WTC11 (cell line): Measurements from ENCODE around the gene IDH3B. TPM values are rescaled to one million over a fixed set of nuclear protein-coding genes. Genes with fewer than 3 reads are reported as not detected.

Experiments
- ATAC-seq: fragments of 200-7000 bp; cut with Tn5 transposase; 2 replicates; pipeline ENCODE4 v1.10.0; 2021; ENCODE audit warnings: mild to moderate bottlenecking, moderate library complexity
- CTCF ChIA-PET: fragments of 300-600 bp; sonication (Branson Sonifier 250); formaldehyde crosslinking; loops from one replicate; lab custom pipeline; 2021; ENCODE audit warnings: antibody characterized with exemption; lab: Charles Lee
- POLR2A ChIA-PET: fragments of 350-600 bp; sonication (Branson Sonifier 250); formaldehyde crosslinking; loops from one replicate; lab custom pipeline; 2021; ENCODE audit warnings: antibody characterized with exemption; lab: Charles Lee
- DNase-seq: peaks from one replicate; pipeline ENCODE4 v3.0.0; 2021; ENCODE audit warnings: low spot score
- H3K27ac Mint-ChIP-seq: 2 replicates; pipeline ENCODE4 v1.8.0; 2021; ENCODE audit warnings: mixed read lengths
- H3K27me3 Mint-ChIP-seq: 2 replicates; pipeline ENCODE4 v1.8.0; 2021; ENCODE audit warnings: low read depth, mild to moderate bottlenecking, moderate library complexity, mixed read lengths
- H3K36me3 Mint-ChIP-seq: 2 replicates; pipeline ENCODE4 v1.8.0; 2021; ENCODE audit warnings: mixed read lengths
- H3K4me1 Mint-ChIP-seq: 2 replicates; pipeline ENCODE4 v1.8.0; 2022; ENCODE audit warnings: mixed read lengths
- H3K4me3 Mint-ChIP-seq: 2 replicates; pipeline ENCODE4 v1.8.0; 2021; ENCODE audit warnings: mild to moderate bottlenecking, moderate library complexity, mixed read lengths
- H3K9me3 Mint-ChIP-seq: 2 replicates; pipeline ENCODE4 v1.8.0; 2021; ENCODE audit warnings: mixed read lengths
- ATF2 ChIP-seq: sonication (generic); formaldehyde crosslinking; IDR thresholded peaks from 2 replicates; pipeline ENCODE4 v1.8.1; 2022; ENCODE audit warnings: low read depth, missing genetic modification reagents, borderline replicate concordance
- ATF3 ChIP-seq: sonication (generic); formaldehyde crosslinking; conservative IDR thresholded peaks from 2 replicates; pipeline ENCODE4 v1.8.1; 2022; ENCODE audit warnings: mild to moderate bottlenecking, missing genetic modification reagents
- CREB1 ChIP-seq: sonication (generic); formaldehyde crosslinking; IDR thresholded peaks from 2 replicates; pipeline ENCODE4 v1.8.0; 2023; ENCODE audit warnings: mild to moderate bottlenecking, missing genetic modification reagents
- ELF4 ChIP-seq: sonication (generic); formaldehyde crosslinking; IDR thresholded peaks from 2 replicates; pipeline ENCODE4 v1.8.1; 2022; ENCODE audit warnings: low read depth, mild to moderate bottlenecking, moderate library complexity, missing genetic modification reagents
- ETV6 ChIP-seq: sonication (generic); formaldehyde crosslinking; IDR thresholded peaks from 2 replicates; pipeline ENCODE4 v1.8.1; 2022; ENCODE audit warnings: mild to moderate bottlenecking, missing genetic modification reagents
- KAT7 ChIP-seq: sonication (generic); formaldehyde crosslinking; IDR thresholded peaks from 2 replicates; pipeline ENCODE4 v1.8.1; 2023; ENCODE audit warnings: missing genetic modification reagents, mild to moderate bottlenecking, borderline replicate concordance
- MLX ChIP-seq: sonication (generic); formaldehyde crosslinking; IDR thresholded peaks from 2 replicates; pipeline ENCODE4 v1.8.1; 2023; ENCODE audit warnings: mild to moderate bottlenecking, missing genetic modification reagents, moderate library complexity
- MXD4 ChIP-seq: fragments of 250-450 bp; sonication (Bioruptor Pico); IDR thresholded peaks from 2 replicates; pipeline ENCODE4 v1.8.0; 2021; ENCODE audit warnings: mild to moderate bottlenecking, moderate library complexity, borderline replicate concordance
- NR2C2 ChIP-seq: sonication (generic); formaldehyde crosslinking; IDR thresholded peaks from 2 replicates; pipeline ENCODE4 v1.8.0; 2022; ENCODE audit warnings: mild to moderate bottlenecking, missing genetic modification reagents
- OVOL2 ChIP-seq: fragments of 250-450 bp; sonication (Bioruptor Pico); IDR thresholded peaks from 2 replicates; pipeline ENCODE4 v1.9.0; 2021; ENCODE audit warnings: mild to moderate bottlenecking, borderline replicate concordance
- PRRX2 ChIP-seq: fragments of 250-450 bp; sonication (Bioruptor Pico); IDR thresholded peaks from 2 replicates; pipeline ENCODE4 v1.8.0; 2021; ENCODE audit warnings: mild to moderate bottlenecking
- SMAD4 ChIP-seq: sonication (generic); formaldehyde crosslinking; IDR thresholded peaks from 2 replicates; pipeline ENCODE4 v1.8.0; 2022; ENCODE audit warnings: mild to moderate bottlenecking, missing genetic modification reagents
- TEAD1 ChIP-seq: sonication (generic); formaldehyde crosslinking; IDR thresholded peaks from 2 replicates; pipeline ENCODE4 v1.8.0; 2022; ENCODE audit warnings: mild to moderate bottlenecking, missing genetic modification reagents
- TEAD4 ChIP-seq: sonication (generic); formaldehyde crosslinking; IDR thresholded peaks from 2 replicates; pipeline ENCODE4 v1.8.0; 2022; ENCODE audit warnings: mild to moderate bottlenecking, missing genetic modification reagents
- TP53 ChIP-seq: sonication (generic); formaldehyde crosslinking; IDR thresholded peaks from 2 replicates; pipeline ENCODE4 v1.8.1; 2023; ENCODE audit warnings: mild to moderate bottlenecking, missing genetic modification reagents
- ZMAT4 ChIP-seq: fragments of 250-450 bp; sonication (Bioruptor Pico); IDR thresholded peaks from 2 replicates; pipeline ENCODE4 v1.9.0; 2021; ENCODE audit warnings: mild to moderate bottlenecking
- ZNF121 ChIP-seq: sonication (generic); formaldehyde crosslinking; IDR thresholded peaks from 2 replicates; pipeline ENCODE4 v1.8.0; 2023; ENCODE audit warnings: missing genetic modification reagents
- ZNF281 ChIP-seq: sonication (generic); formaldehyde crosslinking; IDR thresholded peaks from 2 replicates; pipeline ENCODE4 v1.8.0; 2023; ENCODE audit warnings: mild to moderate bottlenecking, missing genetic modification reagents
- ZNF532 ChIP-seq: fragments of 250-450 bp; sonication (Bioruptor Pico); IDR thresholded peaks from 2 replicates; pipeline ENCODE4 v1.9.0; 2021; ENCODE audit warnings: mild to moderate bottlenecking, borderline replicate concordance
- total RNA-seq: library from RNA; stranded (reverse); gene quantifications from 3 replicates; pipeline ENCODE4 v1.2.3, GENCODE V29; 2021

The IDH3B gene
- total RNA-seq, 1 experiment from 2014 or later = 136 TPM

- TF ChIP-seq MLX (CRISPR knock-in tag) = no peak
- no peak for TF ChIP-seq ATF3 (CRISPR knock-in tag)
- TF ChIP-seq TEAD4 (CRISPR knock-in tag) = no peak
- TF ChIP-seq OVOL2 = no peak
These were observed 12.0 kb downstream of the IDH3B start, which contains the start of gene NOP56 (continued) for GRCh38 chr20:2651772-2652723.

GRCh38 chr20:2643708-2644107 is 20.3 kb downstream of the IDH3B start:
- H3K9me3 Mint-ChIP-seq = no peaks in the 10 kb centered on the region
- ATAC-seq (no peak), DNase-seq (no peak)
- 0 out of 2 replicates have a peak, but pooled peaks cover 2% of the 10 kb centered on the region for H3K36me3 Mint-ChIP-seq
- POLR2A ChIA-PET = no interaction called here
- CTCF ChIA-PET = interaction anchor here (0.8 to 1.7 kb wide), 2 partner anchors 119 to 122 kb away, joined by 4 to 8 read pairs; no protein-coding TSS in a partner anchor
- no peak overlapping the region for H3K27ac Mint-ChIP-seq
- H3K27me3 Mint-ChIP-seq = peaks cover 6% of the 10 kb centered on the region; the same call in 1 of the 2 replicates
- H3K4me1 Mint-ChIP-seq = no peaks in the 10 kb centered on the region
- TF ChIP-seq CREB1 (CRISPR knock-in tag) = no peak
- TF ChIP-seq NR2C2 (CRISPR knock-in tag) = no peak
- TF ChIP-seq ELF4 = no peak
- no peak for TF ChIP-seq ZNF121 (CRISPR knock-in tag)
- no peak for TF ChIP-seq SMAD4 (CRISPR knock-in tag)
- TF ChIP-seq PRRX2 = no peak
- no peak for TF ChIP-seq ETV6 (CRISPR knock-in tag)
- TF ChIP-seq TP53 (CRISPR knock-in tag) = no peak
- TF ChIP-seq KAT7 = no peak
- no peak for TF ChIP-seq ZMAT4 (CRISPR knock-in tag)
- no peak for TF ChIP-seq ATF2 (CRISPR knock-in tag)
- no peak overlapping the region for H3K4me3 Mint-ChIP-seq

GRCh38 chr20:2640899-2641298 is 23.1 kb downstream of the IDH3B start:
- DNase-seq = no peak
- ATAC-seq = no peak
- CTCF ChIA-PET = no interaction called here
- Mint-ChIP-seq H3K4me1 (no peaks in the 10 kb centered on the region), H3K27ac (no peak overlapping the region)
- no peak for TF ChIP-seq ZNF532 (CRISPR knock-in tag)
- no peak for TF ChIP-seq KAT7
- TF ChIP-seq ZNF121 (CRISPR knock-in tag) = no peak
- TF ChIP-seq TEAD1 (CRISPR knock-in tag) = no peak
- TF ChIP-seq MXD4 (CRISPR knock-in tag) = no peak
- TF ChIP-seq ZNF281 = no peak
- TF ChIP-seq, all 79 proteins: peak for 0
- Mint-ChIP-seq H3K36me3 (0 out of 2 replicates have a peak, but pooled peaks cover 2% of the 10 kb centered on the region), H3K4me3 (no peak overlapping the region), H3K9me3 (no peaks in the 10 kb centered on the region), H3K27me3 (peaks cover 8% of the 10 kb centered on the region)
- POLR2A ChIA-PET = interaction anchor here (1.6 kb wide), 1 partner anchor 11 kb away, joined by 4 read pairs; the partner anchor contains the start of gene NOP56
